Measurements from ENCODE around the gene SC5D. TPM values are rescaled to one million over a fixed set of nuclear protein-coding genes. Genes with fewer than 3 reads are reported as not detected.

SC5D gene
- total and polyA plus RNA-seq, 2 of the 8 experiments (the other 6 are each of a cell fraction or from before 2014, with no cell fraction given) = 73.9 to 90.3 TPM

DNA sequence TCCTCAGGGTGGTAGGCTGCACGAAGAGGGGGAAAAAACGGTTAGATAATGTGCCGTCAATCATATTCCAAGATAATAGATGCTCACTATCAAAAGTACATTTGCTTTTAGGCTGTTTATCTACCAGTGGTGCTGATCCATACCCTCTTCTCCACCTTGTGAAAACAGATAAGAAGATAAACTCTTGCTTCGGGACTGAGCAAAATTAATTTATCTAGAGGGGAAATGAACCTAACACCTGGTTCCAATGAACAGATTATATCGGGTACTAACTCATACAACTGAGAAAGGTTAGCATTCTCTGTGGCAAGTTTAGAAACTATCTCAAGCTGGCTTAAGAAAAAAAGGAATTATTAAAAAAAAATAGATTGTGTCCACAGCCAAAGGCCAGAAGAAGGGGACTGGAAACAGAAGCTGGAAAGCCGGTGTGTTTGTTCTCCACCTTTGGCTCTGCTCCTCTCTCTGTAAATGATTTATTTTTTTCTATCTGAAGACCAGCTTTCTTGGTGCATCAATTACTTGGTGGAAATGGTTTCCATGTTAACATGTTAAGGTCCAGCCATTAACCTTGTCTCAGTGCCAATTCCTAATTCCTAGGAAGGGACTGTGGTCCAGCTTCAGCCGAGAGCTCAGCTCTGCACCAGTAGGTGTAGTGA, 55.8 kb downstream of the SC5D start:
- no peak for FAIRE-seq
- no peak overlapping the region for H2BK20ac ChIP-seq (ENCODE audit: low read length)
- WGBS, 2 experiments (ENCODE audit: extremely low coverage in 1 of 2, insufficient coverage in 1 of 2, insufficient read length in 1 of 2, insufficient replicate concordance in 2 of 2, low coverage in 1 of 2, low lambda C conversion rate in 2 of 2, missing lambda C conversion rate in 1 of 2) = 94% methylated on average over 7 of the region's 7 CpGs; no CpG with 5 or more reads in 1 of the 2 experiments
- H3K27ac ChIP-seq (ENCODE audit: low read depth, low read length) = no peak overlapping the region
- no peak overlapping the region for H3K56ac ChIP-seq (replicated peaks; ENCODE audit: insufficient read length, low read depth, low read length)
- H4K8ac ChIP-seq (ENCODE audit: extremely low read depth, insufficient read depth, low read length) = no peak overlapping the region
- ChIA-PET POLR2A (ENCODE audit: partially characterized antibody) (interaction anchor here (1.1 to 1.4 kb wide), 2 partner anchors 18 to 58 kb away, joined by 3 read pairs; no protein-coding TSS in a partner anchor), CTCF (ENCODE audit: partially characterized antibody) (interaction anchor here (1.0 kb wide), 1 partner anchor 13 kb away, joined by 3 read pairs; no protein-coding TSS in a partner anchor)
- no peak overlapping the region for H3K14ac ChIP-seq (ENCODE audit: insufficient read length)
- H3K23ac ChIP-seq (ENCODE audit: insufficient read length) = no peak overlapping the region
- no peaks in the 10 kb centered on the region for H3K79me2 ChIP-seq (ENCODE audit: control insufficient read depth in 1 of 2, insufficient read depth in 2 of 2, low read length in 2 of 2)
- no peak for DNase-seq (ENCODE audit: low read depth in 1 of 2, low spot score in 2 of 2)
- H3K4ac ChIP-seq (replicated peaks; ENCODE audit: insufficient read length, low read depth, low read length) = no peak overlapping the region
- TF ChIP-seq CBX8 (IDR thresholded peaks at IDR 0.05; ENCODE audit: borderline replicate concordance, low read depth, low read length) (no peak), USF2 (IDR thresholded peaks at IDR 0.05; ENCODE audit: low read length) (no peak), SRF (IDR thresholded peaks at IDR 0.05; ENCODE audit: low read depth, low read length) (no peak), MAFK (IDR thresholded peaks at IDR 0.05; ENCODE audit: low read depth, low read length) (no peak), RFX5 (IDR thresholded peaks at IDR 0.05; ENCODE audit: borderline replicate concordance, low read depth, low read length) (no peak), MAX (IDR thresholded peaks at IDR 0.05) (no peak), RXRA (IDR thresholded peaks at IDR 0.05; ENCODE audit: insufficient read depth, low read depth, low read length) (no peak)
- H2AFZ ChIP-seq (ENCODE audit: low read length) = no peak overlapping the region
- no peak overlapping the region for H3K4me2 ChIP-seq (ENCODE audit: insufficient read depth in 1 of 2, low read depth in 2 of 2, low read length in 2 of 2)
- no peak overlapping the region for H2BK12ac ChIP-seq (ENCODE audit: low read depth, low read length)
- no peaks in the 10 kb centered on the region for H3K9me3 ChIP-seq (ENCODE audit: insufficient read depth in 2 of 2, low read depth in 1 of 2, low read length in 1 of 2)
- no peaks in the 10 kb centered on the region; the same call in 1 of the 2 replicates for H3K79me1 ChIP-seq (ENCODE audit: low read depth, low read length)
- H4K91ac ChIP-seq (replicated peaks; ENCODE audit: insufficient read length, low read length) = no peak overlapping the region
- no peaks in the 10 kb centered on the region for H3K23me2 ChIP-seq (ENCODE audit: low read depth, low read length)
- no peaks in the 10 kb centered on the region for H3K27me3 ChIP-seq (replicated peaks in 1 of 4; ENCODE audit: control insufficient read depth in 3 of 4, extremely low read depth in 1 of 4, insufficient read depth in 3 of 4, low read length in 3 of 4)
- no peak overlapping the region for H3K18ac ChIP-seq (ENCODE audit: extremely low read depth, low read length)
- no peak overlapping the region for H2AK5ac ChIP-seq (ENCODE audit: low read depth, low read length)
- no peak overlapping the region for H2BK5ac ChIP-seq (ENCODE audit: low read depth, low read length)
- no peak overlapping the region for H2BK15ac ChIP-seq (ENCODE audit: low read length)
- no peak overlapping the region for H2BK120ac ChIP-seq (replicated peaks; ENCODE audit: low read depth, low read length)
- no peaks in the 10 kb centered on the region for H3K36me3 ChIP-seq (ENCODE audit: control insufficient read depth in 2 of 4, insufficient read depth in 4 of 4, low read length in 3 of 4)
- no peak overlapping the region for H3K9ac ChIP-seq (replicated peaks in 1 of 4; ENCODE audit: extremely low read depth in 1 of 4, low read depth in 3 of 4, low read length in 3 of 4)
- H3K4me1 ChIP-seq (replicated peaks in 1 of 4; ENCODE audit: control insufficient read depth in 3 of 4, insufficient read depth in 4 of 4, low read length in 3 of 4) = no peaks in the 10 kb centered on the region
- no peaks in the 10 kb centered on the region for H4K20me1 ChIP-seq (replicated peaks in 1 of 2; ENCODE audit: control insufficient read depth in 1 of 2, insufficient read depth in 2 of 2, low read length in 2 of 2)
- H3K4me3 ChIP-seq (ENCODE audit: extremely low read depth in 1 of 4, insufficient read depth in 2 of 4, low read depth in 3 of 4, low read length in 4 of 4) = no peak overlapping the region
- no peak overlapping the region for H4K5ac ChIP-seq (ENCODE audit: insufficient read length, low read depth, low read length)

Data from H1 (cell line).